ENCODE data around the gene GLRX5. TPM values are rescaled to one million over a fixed set of nuclear protein-coding genes. Genes with fewer than 3 reads are reported as not detected.

Gene GLRX5
- polyA plus RNA-seq, 1 donor from 2014 or later, result 34.5 TPM

DNA sequence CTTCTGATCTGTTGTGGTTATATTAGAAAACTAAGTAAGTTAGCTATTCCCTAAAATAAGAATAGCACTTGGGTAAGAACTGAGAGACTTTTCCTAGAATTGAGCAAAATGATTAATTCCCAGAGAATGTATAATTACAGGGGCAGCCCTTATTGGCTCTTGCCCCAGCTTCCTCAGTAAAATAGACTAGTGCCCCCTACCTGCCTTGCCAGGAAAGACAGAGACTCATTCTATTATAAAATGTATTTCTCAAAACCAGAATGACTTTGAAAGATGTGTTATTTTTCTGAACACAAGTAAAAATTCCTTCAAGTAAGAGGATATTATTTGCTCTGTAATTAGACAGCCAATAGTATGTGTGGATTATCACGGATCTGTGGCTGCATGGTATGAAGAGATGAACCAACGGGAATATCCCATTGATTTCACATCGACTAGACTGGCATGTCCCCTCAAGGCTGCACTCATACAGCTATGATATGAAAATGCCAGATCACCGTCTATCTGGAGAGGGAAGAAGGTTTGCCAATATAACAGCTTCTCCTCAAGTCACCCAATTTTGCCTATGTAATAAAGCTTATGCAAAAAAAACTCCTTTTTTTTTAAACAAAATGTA, 7.4 kb upstream of the GLRX5 start:
- peaks cover 18 to 33% (median 20%) of the 10 kb centered on the region in 3 donors for H3K4me1 Mint-ChIP-seq
- peak overlapping the region; percentile 1 to 27 (median 5) for H3K27ac Mint-ChIP-seq
- H3K9me3 Mint-ChIP-seq, result no peaks in the 10 kb centered on the region
- H3K4me3 Mint-ChIP-seq, result peak overlapping the region in 1 of 4 donors; percentile 41
- H3K27me3 Mint-ChIP-seq, result no peaks in the 10 kb centered on the region
- H3K36me3 Mint-ChIP-seq, result peaks cover under 1% of the 10 kb centered on the region

DNA sequence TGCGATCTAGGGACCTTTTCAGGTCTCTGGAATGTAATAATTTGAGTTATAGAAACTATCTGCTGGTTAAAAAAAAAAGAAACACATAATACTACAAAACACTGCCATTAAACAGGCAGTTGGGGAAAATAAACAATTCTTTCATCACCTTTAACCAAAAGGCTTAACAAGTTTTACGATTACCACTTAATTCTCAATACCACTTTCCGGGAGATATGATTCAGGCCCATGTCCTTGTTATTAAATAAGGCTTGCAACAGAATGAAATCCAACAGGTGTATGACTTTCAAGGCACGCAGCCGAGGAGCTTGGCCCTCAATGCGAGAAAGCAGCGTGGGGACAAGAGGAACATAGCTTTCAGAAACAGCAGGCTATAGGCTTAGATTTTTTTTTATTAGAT, 5.6 kb upstream of the GLRX5 start:
- H3K9me3 Mint-ChIP-seq, result no peaks in the 10 kb centered on the region
- H3K27ac Mint-ChIP-seq, result peak overlapping the region in 1 of 3 donors; percentile 28
- H3K4me3 Mint-ChIP-seq, result peak overlapping the region in 1 of 4 donors; percentile 62
- H3K36me3 Mint-ChIP-seq, result peaks cover 2% of the 10 kb centered on the region
- H3K27me3 Mint-ChIP-seq, result no peaks in the 10 kb centered on the region
- H3K4me1 Mint-ChIP-seq, result peaks cover 19 to 33% (median 30%) of the 10 kb centered on the region in 3 donors

DNA sequence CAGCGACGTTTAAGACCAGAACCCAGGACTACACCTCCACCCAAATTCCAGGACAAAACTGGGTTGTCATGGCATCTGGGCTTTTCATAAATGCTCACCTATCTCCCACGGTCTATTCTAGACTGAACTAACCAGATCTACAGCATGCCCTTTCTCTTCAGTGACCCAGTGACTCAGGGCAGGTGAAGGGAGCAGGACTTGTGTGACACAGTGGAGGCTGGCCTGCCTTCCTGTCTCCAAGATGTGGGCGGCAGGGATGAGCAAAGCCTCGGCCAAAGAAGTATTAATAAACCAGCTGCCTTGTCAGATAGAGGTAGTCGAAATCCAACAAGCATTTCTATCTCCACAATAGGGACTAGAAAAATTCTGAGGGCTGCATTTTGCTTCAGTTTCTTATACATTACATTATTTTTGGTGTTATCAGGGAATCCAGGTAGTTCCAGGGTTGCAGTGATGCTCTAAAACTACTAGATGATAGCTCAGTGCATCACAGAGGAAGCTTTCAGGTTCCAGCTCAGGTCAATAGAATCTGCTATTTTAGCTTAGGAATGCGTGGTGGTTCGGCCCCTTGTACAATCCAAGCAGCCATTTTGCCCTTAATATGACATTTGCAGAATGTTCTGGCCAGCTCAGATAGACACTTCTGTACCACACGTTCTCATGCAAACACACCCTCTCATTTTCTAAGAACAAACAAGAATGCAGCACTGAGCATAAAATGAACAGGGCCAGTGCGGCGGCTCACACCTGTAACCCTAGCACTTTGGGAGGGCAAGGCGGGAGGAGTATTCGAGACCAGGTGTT, 4.2 kb upstream of the GLRX5 start:
- no peak overlapping the region for H3K27ac Mint-ChIP-seq
- peaks cover 22 to 34% (median 33%) of the 10 kb centered on the region in 3 donors for H3K4me1 Mint-ChIP-seq
- H3K36me3 Mint-ChIP-seq, result peaks cover 2% of the 10 kb centered on the region
- H3K9me3 Mint-ChIP-seq, result no peaks in the 10 kb centered on the region
- peak overlapping the region in 2 of 4 donors; percentile 11 to 39 for H3K4me3 Mint-ChIP-seq
- no peaks in the 10 kb centered on the region for H3K27me3 Mint-ChIP-seq

DNA sequence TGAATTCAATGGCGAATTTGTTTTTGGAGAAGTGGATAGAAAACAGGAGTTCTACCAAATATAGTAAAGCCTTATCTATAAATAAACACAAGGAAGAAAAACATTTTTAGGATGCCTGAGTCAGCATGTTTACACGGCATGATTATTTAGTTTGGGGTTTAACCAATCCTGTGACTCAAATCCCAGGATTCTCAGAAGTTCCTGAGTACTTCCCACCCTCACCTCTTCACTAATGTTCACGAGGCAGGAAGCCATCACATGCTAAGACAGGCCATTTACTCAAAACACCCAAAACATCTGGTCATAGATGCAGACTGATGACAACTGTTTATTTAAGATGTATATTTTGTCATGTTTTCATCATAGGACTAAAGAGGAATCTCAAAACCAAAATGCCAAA, 3.4 kb upstream of the GLRX5 start:
- Mint-ChIP-seq H3K36me3 (peaks cover 2% of the 10 kb centered on the region), H3K4me3 (no peak overlapping the region), H3K9me3 (no peaks in the 10 kb centered on the region), H3K27me3 (no peaks in the 10 kb centered on the region), H3K4me1 (peaks cover 26 to 41% (median 38%) of the 10 kb centered on the region in 3 donors), H3K27ac (peak overlapping the region in 1 of 3 donors; percentile 81)

DNA sequence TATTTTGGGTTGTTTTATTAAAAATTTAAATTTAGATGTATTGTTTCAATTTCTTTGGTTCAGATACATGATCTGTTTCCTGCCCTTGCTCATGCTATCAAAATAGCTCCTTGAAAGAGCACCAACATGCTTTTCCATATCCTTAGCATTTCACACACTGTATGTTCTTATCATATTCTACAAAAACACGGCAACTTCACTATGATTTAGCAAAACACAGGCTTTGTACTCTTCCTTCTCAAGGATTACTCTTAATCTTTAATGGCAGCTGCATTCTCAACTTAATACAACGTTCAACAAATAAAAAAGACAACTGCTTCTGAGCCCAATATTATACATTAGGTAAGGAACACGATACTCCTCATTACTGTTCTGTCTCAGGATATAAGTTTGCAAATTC, 2.9 kb upstream of the GLRX5 start:
- H3K4me1 Mint-ChIP-seq, result peaks cover 27 to 44% (median 41%) of the 10 kb centered on the region in 3 donors
- H3K27me3 Mint-ChIP-seq, result no peaks in the 10 kb centered on the region
- no peaks in the 10 kb centered on the region for H3K9me3 Mint-ChIP-seq
- H3K27ac Mint-ChIP-seq, result peak overlapping the region; percentile 54 to 83 (median 81)
- peak overlapping the region; percentile 61 to 95 (median 83) for H3K4me3 Mint-ChIP-seq
- peaks cover 2% of the 10 kb centered on the region for H3K36me3 Mint-ChIP-seq

DNA sequence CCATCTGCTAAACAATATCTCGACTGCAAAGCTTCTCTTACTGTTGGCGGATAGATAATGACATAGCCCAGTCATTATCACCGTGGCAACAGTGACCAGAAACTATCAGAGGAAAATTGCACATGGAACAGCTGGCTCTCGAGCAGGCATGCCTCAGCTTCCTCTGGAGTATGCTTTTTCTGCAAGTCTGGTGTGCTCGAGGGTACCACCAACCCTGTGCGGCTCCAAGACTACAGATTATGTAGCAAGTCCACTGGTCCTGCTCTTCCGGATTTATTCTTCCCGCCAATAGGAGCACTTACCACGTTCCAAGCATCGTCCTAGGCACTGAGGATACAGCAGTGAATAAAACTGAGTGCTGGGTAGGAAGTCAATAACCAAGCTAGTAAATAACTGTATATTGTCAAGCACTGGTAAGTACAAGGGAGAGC, 1.4 kb upstream of the GLRX5 start:
- Mint-ChIP-seq H3K36me3 (peaks cover 2% of the 10 kb centered on the region), H3K9me3 (no peaks in the 10 kb centered on the region), H3K27ac (peak overlapping the region; percentile 81 to 98 (median 83)), H3K27me3 (no peaks in the 10 kb centered on the region), H3K4me1 (peaks cover 23 to 47% (median 40%) of the 10 kb centered on the region in 3 donors), H3K4me3 (peak overlapping the region; percentile 82 to 95 (median 92))

DNA sequence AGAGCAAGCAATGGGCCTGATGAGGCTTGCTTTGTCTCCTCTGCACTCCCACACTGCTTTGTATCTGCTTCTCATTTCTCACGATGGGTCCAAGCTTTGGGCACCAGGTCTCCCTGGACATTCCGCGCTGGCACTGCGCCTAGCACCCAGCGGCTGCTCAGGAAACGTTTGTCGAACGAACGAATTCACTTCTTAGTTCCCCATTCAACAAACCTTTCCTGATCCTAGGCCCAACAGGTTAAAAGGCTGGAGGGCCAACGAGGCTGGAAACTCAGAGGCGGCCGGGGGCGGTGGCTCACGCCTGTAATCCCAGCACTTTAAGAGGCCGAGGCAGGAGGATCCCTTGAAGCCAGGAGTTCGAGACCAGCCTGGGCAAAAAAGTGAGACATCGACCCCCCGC, 1.0 kb upstream of the GLRX5 start:
- Mint-ChIP-seq H3K36me3 (peaks cover 2% of the 10 kb centered on the region), H3K4me1 (peaks cover 23 to 47% (median 40%) of the 10 kb centered on the region in 3 donors), H3K9me3 (no peaks in the 10 kb centered on the region), H3K27ac (peak overlapping the region; percentile 81 to 98 (median 83)), H3K27me3 (no peaks in the 10 kb centered on the region), H3K4me3 (peak overlapping the region; percentile 82 to 95 (median 92))

DNA sequence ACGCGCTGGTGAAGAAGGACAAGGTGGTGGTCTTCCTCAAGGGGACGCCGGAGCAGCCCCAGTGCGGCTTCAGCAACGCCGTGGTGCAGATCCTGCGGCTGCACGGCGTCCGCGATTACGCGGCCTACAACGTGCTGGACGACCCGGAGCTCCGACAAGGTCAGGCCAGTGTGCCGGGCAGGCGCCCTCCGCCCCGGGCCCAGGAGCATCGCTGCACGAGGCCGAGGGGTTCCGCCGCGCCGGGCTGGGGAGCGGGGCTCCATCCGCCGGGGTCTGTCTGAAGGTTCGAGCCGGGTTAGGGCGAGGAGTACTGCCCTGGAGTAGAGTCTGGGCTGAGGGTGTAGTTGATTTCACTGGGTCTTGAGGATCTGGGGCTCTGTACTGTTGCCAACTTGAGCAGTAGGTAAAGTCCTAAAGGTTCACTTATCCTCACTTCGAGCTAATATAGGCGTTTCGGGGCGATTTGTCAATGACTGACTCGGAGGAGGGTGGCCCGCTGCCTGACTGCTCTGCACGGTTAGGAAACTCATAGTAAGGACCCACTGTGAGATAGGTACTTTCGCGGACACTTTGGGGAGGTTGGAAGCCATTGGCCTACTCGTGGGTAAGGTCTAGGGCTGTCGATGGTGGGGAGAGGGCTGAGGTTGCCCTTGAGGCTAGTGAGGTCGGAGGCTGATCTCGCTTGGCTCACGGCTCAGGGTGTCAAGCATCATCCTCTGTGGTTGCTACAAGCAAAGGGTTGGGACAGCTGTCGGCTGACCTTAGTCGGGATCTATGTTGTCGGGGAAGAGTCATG, 574 bp downstream of the GLRX5 start:
- Mint-ChIP-seq H3K36me3 (peaks cover 2% of the 10 kb centered on the region), H3K4me3 (peak overlapping the region; percentile 85 to 95 (median 90)), H3K9me3 (no peaks in the 10 kb centered on the region), H3K27ac (peak overlapping the region; percentile 74 to 87 (median 83)), H3K27me3 (no peaks in the 10 kb centered on the region), H3K4me1 (peaks cover 23 to 50% (median 36%) of the 10 kb centered on the region in 3 donors)

DNA sequence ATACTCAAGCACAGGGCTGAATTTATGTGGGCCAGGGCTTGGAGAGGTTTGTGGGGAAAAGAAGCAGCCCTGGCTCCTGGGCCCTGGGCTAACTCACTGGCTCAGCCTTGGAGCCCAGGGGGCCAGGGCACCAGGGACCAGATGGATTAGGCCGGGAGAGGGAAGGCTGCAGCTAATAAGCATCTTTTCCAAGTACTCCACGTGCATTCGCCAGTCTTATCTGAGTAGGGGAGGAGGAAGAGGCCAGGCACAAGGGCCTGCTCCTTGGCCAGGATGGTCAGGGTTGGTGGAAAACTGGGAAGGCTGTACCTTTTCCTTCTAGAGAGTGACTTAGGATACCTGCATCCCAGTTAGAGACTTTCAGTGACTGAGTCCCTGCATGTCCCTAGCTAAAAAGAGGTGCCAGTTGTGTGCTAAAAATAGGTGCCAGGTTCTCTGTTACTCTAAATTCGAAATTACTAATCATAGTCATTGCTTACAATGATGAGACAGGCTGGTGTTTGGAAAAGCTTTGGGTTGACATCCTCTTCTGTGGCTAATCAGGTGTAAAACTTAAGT, 1.3 kb downstream of the GLRX5 start:
- H3K36me3 Mint-ChIP-seq, result peaks cover 2% of the 10 kb centered on the region
- peak overlapping the region in 2 of 3 donors; percentile 4 to 74 for H3K27ac Mint-ChIP-seq
- H3K27me3 Mint-ChIP-seq, result no peaks in the 10 kb centered on the region
- H3K4me1 Mint-ChIP-seq, result peaks cover 26 to 48% (median 39%) of the 10 kb centered on the region in 3 donors
- no peaks in the 10 kb centered on the region for H3K9me3 Mint-ChIP-seq
- H3K4me3 Mint-ChIP-seq, result peak overlapping the region; percentile 85 to 95 (median 90)

DNA sequence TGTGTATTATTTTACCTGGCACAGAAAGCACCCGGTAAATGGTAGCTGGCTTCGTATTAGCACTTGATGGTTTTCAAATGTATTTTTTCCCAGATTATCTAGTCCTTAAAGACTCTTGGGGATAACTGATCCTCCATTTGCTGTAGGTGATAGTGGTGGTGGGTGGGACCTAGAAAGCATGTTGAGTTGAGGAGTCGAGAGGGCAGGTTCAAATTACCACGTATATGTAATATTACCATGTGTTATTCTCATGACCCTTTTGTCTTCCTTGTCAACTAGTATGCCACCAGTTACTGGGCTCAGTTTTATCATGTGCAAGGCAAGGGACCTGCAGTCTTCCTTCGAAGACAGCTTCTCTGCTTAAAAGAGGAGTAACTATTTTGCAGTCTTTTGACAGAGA, 1.8 kb downstream of the GLRX5 start:
- Mint-ChIP-seq H3K36me3 (peaks cover 2% of the 10 kb centered on the region), H3K27me3 (no peaks in the 10 kb centered on the region), H3K9me3 (no peaks in the 10 kb centered on the region), H3K4me3 (peak overlapping the region in 3 of 4 donors; percentile 48 to 85 (median 68)), H3K27ac (peak overlapping the region in 1 of 3 donors; percentile 8), H3K4me1 (peaks cover 26 to 43% (median 39%) of the 10 kb centered on the region in 3 donors)

DNA sequence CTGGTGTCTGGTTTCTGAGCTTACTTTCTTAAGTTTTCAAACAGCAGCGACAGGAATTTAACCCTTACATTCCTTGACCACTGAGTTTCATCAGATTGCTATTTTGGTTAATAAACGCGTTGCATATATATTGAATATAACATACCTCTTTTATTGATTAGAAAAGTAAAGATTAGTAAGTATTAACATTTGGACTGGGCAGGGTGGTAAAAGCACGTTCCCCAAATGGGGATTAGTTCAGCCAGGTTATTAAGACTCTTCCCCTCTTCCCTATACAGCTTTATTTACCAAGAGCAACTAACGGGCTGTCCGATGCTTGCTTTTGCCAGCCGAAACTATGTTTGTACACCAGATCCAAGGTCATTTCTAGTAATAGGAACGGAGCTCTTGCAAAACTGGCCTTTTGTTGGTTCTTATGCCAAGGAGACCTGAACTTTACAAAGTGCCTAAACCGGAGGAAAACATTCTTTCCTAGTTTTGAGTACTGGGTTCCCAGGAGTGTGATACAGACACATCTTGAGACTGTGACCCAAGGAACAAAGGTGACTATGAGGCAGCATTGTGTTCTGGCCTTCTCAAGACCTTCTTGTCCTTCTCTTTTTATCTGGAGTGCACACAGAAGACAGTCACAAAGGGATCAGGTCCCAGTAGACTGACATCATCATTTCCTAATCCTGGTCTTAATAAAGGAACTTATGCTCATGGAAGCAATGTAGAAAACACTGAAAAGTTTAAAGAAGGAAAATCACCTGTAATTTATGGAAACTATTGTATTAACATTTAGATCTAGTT, 2.6 kb downstream of the GLRX5 start:
- Mint-ChIP-seq H3K4me3 (peak overlapping the region in 3 of 4 donors; percentile 23 to 85 (median 35)), H3K36me3 (peaks cover 1% of the 10 kb centered on the region), H3K9me3 (no peaks in the 10 kb centered on the region), H3K27ac (no peak overlapping the region), H3K27me3 (no peaks in the 10 kb centered on the region), H3K4me1 (peaks cover 22 to 36% (median 32%) of the 10 kb centered on the region in 3 donors)

DNA sequence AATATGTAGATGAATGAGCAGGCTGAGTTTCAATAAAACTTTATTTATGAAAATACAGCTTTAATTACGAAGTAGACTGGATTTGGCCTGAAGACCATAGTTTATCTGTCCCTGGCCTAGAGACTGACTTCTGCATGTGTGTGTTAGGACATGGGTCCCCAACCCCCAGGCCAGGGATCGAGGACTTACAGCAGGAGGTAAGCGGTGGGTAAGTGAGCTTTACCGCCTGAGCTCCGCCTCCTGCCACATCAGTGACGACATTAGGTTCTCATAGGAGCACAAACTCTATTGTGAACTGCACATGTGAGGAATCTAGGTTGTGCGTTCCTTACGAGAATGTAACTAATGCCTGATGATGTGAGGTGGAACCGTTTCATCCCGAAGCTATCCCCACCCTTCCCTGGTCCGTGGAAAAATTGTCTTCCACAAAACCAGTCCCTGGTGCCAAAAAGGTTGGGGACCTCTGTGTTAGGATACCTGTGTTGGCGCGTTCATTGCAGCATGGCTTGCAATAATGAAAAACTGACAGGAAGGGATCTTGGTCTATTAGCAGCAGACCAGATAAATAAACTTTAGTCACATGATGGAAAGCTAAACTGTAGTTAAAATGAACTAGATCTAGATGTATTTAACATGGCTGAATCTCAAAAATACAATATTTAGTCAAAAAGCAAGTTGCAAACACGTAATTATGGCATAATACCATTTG, 4.1 kb downstream of the GLRX5 start:
- peaks cover 16 to 27% (median 20%) of the 10 kb centered on the region in 3 donors for H3K4me1 Mint-ChIP-seq
- no peak overlapping the region for H3K4me3 Mint-ChIP-seq
- H3K36me3 Mint-ChIP-seq, result no peaks in the 10 kb centered on the region
- H3K27me3 Mint-ChIP-seq, result no peaks in the 10 kb centered on the region
- no peak overlapping the region for H3K27ac Mint-ChIP-seq
- no peaks in the 10 kb centered on the region for H3K9me3 Mint-ChIP-seq

DNA sequence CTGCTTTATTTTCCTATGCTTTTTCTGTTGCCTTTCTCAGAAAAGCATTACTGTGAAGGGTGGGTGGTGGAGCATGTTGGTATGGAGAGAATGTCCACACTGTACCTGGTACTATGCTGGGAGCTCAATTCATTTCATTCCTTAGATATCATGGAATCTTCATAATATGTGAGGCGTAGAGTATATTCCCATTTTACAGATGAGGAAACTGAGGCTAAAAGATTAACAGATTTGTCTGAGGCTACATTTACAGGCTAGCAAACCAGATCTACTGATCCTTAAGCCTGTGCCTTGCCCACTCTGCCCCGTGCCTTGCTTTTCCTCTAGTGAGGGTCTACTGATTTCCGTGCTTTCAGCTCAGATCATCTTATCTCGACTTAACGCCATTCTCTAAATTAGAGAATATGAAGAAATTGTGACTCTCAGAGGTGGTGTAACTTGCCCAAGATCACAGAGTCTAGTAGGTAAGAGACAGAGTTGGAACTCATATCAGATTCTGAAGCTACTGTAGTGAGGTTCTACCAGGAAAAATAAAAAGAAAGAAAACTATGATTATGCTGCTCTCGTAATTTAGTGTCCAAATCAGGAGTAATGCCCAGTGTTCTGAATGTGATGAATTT, 5.5 kb downstream of the GLRX5 start:
- Mint-ChIP-seq H3K27me3 (no peaks in the 10 kb centered on the region), H3K4me1 (peaks cover 16 to 25% (median 20%) of the 10 kb centered on the region in 3 donors), H3K36me3 (no peaks in the 10 kb centered on the region), H3K9me3 (no peaks in the 10 kb centered on the region), H3K27ac (no peak overlapping the region), H3K4me3 (peak overlapping the region in 2 of 4 donors; percentile 19 to 29)
